ENCODE results near the gene BHMT2.

BHMT2 gene

DNA sequence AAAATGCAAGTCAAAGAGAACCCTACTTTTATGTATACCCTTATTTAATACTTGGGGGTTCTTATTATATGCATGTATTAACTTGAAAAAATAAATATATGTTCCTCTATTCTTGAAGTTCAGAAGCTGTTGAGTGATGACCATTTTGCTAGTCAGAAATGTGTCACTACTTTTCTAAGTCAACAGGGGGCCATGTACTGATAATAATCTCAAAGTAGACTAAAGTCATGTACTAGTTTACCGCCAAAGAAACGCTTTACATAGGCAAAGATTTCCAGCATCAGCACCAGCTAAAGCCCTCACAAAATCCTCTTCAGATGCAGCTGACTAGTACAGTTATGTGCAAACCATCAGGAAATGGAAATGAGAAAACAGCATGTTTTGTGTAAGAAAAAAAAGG, 36.3 kb downstream of the BHMT2 start:
- H3K36me3 ChIP-seq (ENCODE audit: control insufficient read depth, insufficient read depth, low read length, severe bottlenecking) = no peaks in the 10 kb centered on the region
- H3K4me3 ChIP-seq (ENCODE audit: low read length) = no peak overlapping the region
- peaks cover 3% of the 10 kb centered on the region for H3K9me3 ChIP-seq (ENCODE audit: control insufficient read depth, low read length)
- no peak for DNase-seq (ENCODE audit: low read depth)
- H3K27me3 ChIP-seq (replicated peaks; ENCODE audit: control insufficient read depth, insufficient read depth, low read length) = peaks cover 6% of the 10 kb centered on the region
- H3K4me1 ChIP-seq (ENCODE audit: control insufficient read depth, insufficient read depth, low read length) = no peaks in the 10 kb centered on the region
- no peak overlapping the region for H3K9ac ChIP-seq (ENCODE audit: low read length)

GRCh38 chr5:79107020-79107796, 37.6 kb downstream of the BHMT2 start:
- H3K4me3 ChIP-seq (ENCODE audit: low read length) = no peak overlapping the region
- peaks cover 19% of the 10 kb centered on the region for H3K27me3 ChIP-seq (replicated peaks; ENCODE audit: control insufficient read depth, insufficient read depth, low read length)
- DNase-seq (ENCODE audit: low read depth) = no peak
- H3K36me3 ChIP-seq (ENCODE audit: control insufficient read depth, insufficient read depth, low read length, severe bottlenecking) = no peaks in the 10 kb centered on the region
- H3K4me1 ChIP-seq (ENCODE audit: control insufficient read depth, insufficient read depth, low read length) = no peaks in the 10 kb centered on the region
- H3K9me3 ChIP-seq (ENCODE audit: control insufficient read depth, low read length) = no peaks in the 10 kb centered on the region
- H3K9ac ChIP-seq (ENCODE audit: low read length) = no peak overlapping the region

- no peaks in the 10 kb centered on the region for H3K4me1 ChIP-seq (ENCODE audit: control insufficient read depth, insufficient read depth, low read length)
- no peaks in the 10 kb centered on the region for H3K36me3 ChIP-seq (ENCODE audit: control insufficient read depth, insufficient read depth, low read length, severe bottlenecking)
- no peak for DNase-seq (ENCODE audit: low read depth)
- no peak overlapping the region for H3K9ac ChIP-seq (ENCODE audit: low read length)
- H3K27me3 ChIP-seq (replicated peaks; ENCODE audit: control insufficient read depth, insufficient read depth, low read length) = peaks cover 28% of the 10 kb centered on the region
- H3K4me3 ChIP-seq (ENCODE audit: low read length) = no peak overlapping the region
- no peaks in the 10 kb centered on the region for H3K9me3 ChIP-seq (ENCODE audit: control insufficient read depth, low read length)
These were observed 38.5 kb downstream of the BHMT2 start for GRCh38 chr5:79108086-79108485.

GRCh38 chr5:79108792-79109191, 39.2 kb downstream of the BHMT2 start:
- no peak for DNase-seq (ENCODE audit: low read depth)
- Histone ChIP-seq H3K9me3 (ENCODE audit: control insufficient read depth, low read length) (no peaks in the 10 kb centered on the region), H3K4me1 (ENCODE audit: control insufficient read depth, insufficient read depth, low read length) (no peaks in the 10 kb centered on the region), H3K9ac (ENCODE audit: low read length) (no peak overlapping the region), H3K27me3 (replicated peaks; ENCODE audit: control insufficient read depth, insufficient read depth, low read length) (peaks cover 28% of the 10 kb centered on the region), H3K36me3 (ENCODE audit: control insufficient read depth, insufficient read depth, low read length, severe bottlenecking) (no peaks in the 10 kb centered on the region), H3K4me3 (ENCODE audit: low read length) (no peak overlapping the region)

DNA sequence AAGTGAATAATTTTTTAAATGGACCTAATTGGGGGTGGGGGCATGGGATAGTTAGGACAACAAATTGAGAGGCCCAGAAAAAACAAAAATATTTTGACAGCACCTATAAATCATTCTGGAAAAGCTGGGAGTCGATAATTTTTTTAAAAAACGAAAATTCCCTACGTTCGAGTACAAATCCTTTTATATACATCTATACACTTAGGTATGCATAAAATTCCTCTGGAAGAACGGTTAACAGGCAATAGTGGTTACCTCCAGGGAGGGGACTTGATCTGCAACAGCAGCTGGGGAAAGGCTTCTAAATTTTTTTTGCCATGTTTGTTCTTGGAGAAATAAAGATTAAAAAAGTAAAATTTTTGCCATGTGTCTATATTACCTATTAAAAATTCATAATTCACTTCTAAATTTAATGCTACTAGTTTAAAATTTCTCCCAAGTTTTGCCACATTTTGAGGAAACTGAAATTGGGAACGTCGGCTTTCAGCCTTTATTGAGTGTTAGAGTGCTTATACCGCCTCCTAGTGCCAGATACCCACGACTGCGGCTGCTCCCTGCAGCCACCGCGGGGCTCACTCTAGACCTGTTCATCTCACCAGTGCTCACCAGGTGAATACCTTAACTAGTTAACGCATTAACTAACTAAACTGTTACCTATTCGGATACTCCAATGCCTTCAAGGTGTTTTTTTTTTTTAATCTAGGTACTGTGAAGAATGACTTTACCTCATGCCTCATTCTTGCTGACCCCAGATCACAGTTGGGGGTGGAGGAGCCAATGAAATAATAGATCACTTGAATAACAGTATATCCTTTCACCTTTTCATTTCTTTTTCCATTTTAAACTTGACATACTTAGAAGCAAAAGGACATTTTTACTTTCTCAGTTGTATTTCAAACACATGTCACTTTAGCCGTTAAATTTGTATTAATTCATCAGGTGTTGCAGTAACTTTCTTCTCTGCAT, 40.2 kb downstream of the BHMT2 start:
- DNase-seq (ENCODE audit: low read depth) = no peak
- H3K4me3 ChIP-seq (ENCODE audit: low read length) = no peak overlapping the region
- peaks cover 28% of the 10 kb centered on the region for H3K27me3 ChIP-seq (replicated peaks; ENCODE audit: control insufficient read depth, insufficient read depth, low read length)
- H3K9ac ChIP-seq (ENCODE audit: low read length) = no peak overlapping the region
- H3K9me3 ChIP-seq (ENCODE audit: control insufficient read depth, low read length) = no peaks in the 10 kb centered on the region
- H3K36me3 ChIP-seq (ENCODE audit: control insufficient read depth, insufficient read depth, low read length, severe bottlenecking) = no peaks in the 10 kb centered on the region
- H3K4me1 ChIP-seq (ENCODE audit: control insufficient read depth, insufficient read depth, low read length) = no peaks in the 10 kb centered on the region

DNA sequence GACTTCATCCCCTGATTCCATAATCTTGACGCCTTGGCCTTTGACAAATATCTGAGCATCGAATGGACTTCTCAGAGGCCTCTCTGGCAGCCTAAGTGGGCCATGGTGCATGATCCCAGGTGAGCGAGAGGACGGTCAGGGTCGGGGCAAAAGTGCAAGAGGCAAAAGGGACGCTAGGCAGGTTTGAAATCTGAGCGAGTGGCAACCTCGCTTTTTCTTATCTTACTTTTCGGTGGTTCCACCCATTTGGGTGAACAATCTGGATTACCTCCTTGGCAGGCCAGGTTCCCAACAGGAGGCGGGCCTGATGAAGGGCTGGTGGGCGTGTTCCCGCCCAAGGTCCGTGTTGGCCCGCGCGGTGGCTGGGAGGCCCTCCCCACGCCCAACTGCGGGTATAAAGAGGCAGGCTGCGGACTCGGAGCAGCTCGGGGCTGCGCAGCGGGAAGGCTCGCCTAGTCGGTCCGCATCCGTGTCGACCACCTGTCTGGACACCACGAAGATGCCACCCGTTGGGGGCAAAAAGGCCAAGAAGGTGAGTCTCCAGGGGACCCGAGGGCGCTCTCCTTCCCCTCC, 41.9 kb downstream of the BHMT2 start, which contains the start of gene BHMT:
TSS of gene BHMT (plus strand) at position 423 of the 573 bp plus-strand sequence. CDS start at position 500, 77 bp downstream.
- no peak for DNase-seq (ENCODE audit: low read depth)
- H3K9ac ChIP-seq (ENCODE audit: low read length) = no peak within 1 kb of the TSS
- no peaks in the 10 kb centered on the region for H3K9me3 ChIP-seq (ENCODE audit: control insufficient read depth, low read length)
- H3K4me1 ChIP-seq (ENCODE audit: control insufficient read depth, insufficient read depth, low read length) = no peaks in the 10 kb centered on the region
- H3K27me3 ChIP-seq (replicated peaks; ENCODE audit: control insufficient read depth, insufficient read depth, low read length) = peaks cover 28% of the 10 kb centered on the region
- no peak within 1 kb of the TSS for H3K4me3 ChIP-seq (ENCODE audit: low read length)
- H3K36me3 ChIP-seq (ENCODE audit: control insufficient read depth, insufficient read depth, low read length, severe bottlenecking) = no peaks in the 10 kb centered on the region

- Histone ChIP-seq H3K9ac (ENCODE audit: low read length) (no peak overlapping the region), H3K36me3 (ENCODE audit: control insufficient read depth, insufficient read depth, low read length, severe bottlenecking) (no peaks in the 10 kb centered on the region), H3K4me3 (ENCODE audit: low read length) (no peak overlapping the region), H3K4me1 (ENCODE audit: control insufficient read depth, insufficient read depth, low read length) (no peaks in the 10 kb centered on the region), H3K9me3 (ENCODE audit: control insufficient read depth, low read length) (no peaks in the 10 kb centered on the region), H3K27me3 (replicated peaks; ENCODE audit: control insufficient read depth, insufficient read depth, low read length) (peaks cover 28% of the 10 kb centered on the region)
- no peak for DNase-seq (ENCODE audit: low read depth)
These were observed 42.6 kb downstream of the BHMT2 start for GRCh38 chr5:79111960-79112702.

DNA sequence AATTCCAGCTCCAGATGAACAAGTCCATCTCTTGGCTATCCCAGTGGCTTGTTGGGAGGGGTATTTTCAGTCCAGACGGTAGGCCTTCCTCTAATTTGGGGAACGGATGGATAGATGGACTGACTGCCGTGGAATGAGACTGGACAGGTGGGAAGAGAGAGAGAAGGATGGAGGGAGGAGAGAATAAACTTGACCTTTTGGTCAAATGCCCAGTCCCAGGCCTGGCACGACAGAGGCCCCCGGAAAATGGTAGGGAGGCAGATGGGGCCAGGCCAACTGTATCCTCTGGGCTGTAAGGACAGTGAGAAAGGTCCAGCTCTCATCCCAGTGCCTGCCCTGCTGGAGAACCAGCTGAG, 43.1 kb downstream of the BHMT2 start:
- H3K27me3 ChIP-seq (replicated peaks; ENCODE audit: control insufficient read depth, insufficient read depth, low read length) = peaks cover 28% of the 10 kb centered on the region
- no peak overlapping the region for H3K4me3 ChIP-seq (ENCODE audit: low read length)

GRCh38 chr5:79119486-79119885, 49.9 kb downstream of the BHMT2 start:
- no peak overlapping the region for H3K4me3 ChIP-seq (ENCODE audit: low read length)
- no peaks in the 10 kb centered on the region for H3K9me3 ChIP-seq (ENCODE audit: control insufficient read depth, low read length)
- no peaks in the 10 kb centered on the region for H3K36me3 ChIP-seq (ENCODE audit: control insufficient read depth, insufficient read depth, low read length, severe bottlenecking)
- H3K27me3 ChIP-seq (replicated peaks; ENCODE audit: control insufficient read depth, insufficient read depth, low read length) = no peaks in the 10 kb centered on the region
- no peak overlapping the region for H3K9ac ChIP-seq (ENCODE audit: low read length)
- H3K4me1 ChIP-seq (ENCODE audit: control insufficient read depth, insufficient read depth, low read length) = peaks cover 8% of the 10 kb centered on the region
- DNase-seq (ENCODE audit: low read depth) = no peak

More for the DNA sequence above, 43.1 kb downstream of the BHMT2 start:
- DNase-seq (ENCODE audit: low read depth) = no peak
- H3K9me3 ChIP-seq (ENCODE audit: control insufficient read depth, low read length) = no peaks in the 10 kb centered on the region
- H3K9ac ChIP-seq (ENCODE audit: low read length) = no peak overlapping the region
- no peaks in the 10 kb centered on the region for H3K36me3 ChIP-seq (ENCODE audit: control insufficient read depth, insufficient read depth, low read length, severe bottlenecking)
- no peaks in the 10 kb centered on the region for H3K4me1 ChIP-seq (ENCODE audit: control insufficient read depth, insufficient read depth, low read length)

- H3K27me3 ChIP-seq (replicated peaks; ENCODE audit: control insufficient read depth, insufficient read depth, low read length) = no peaks in the 10 kb centered on the region
- peaks cover 8% of the 10 kb centered on the region for H3K4me1 ChIP-seq (ENCODE audit: control insufficient read depth, insufficient read depth, low read length)
- H3K9me3 ChIP-seq (ENCODE audit: control insufficient read depth, low read length) = no peaks in the 10 kb centered on the region
- DNase-seq (ENCODE audit: low read depth) = no peak
- no peak overlapping the region for H3K4me3 ChIP-seq (ENCODE audit: low read length)
- H3K9ac ChIP-seq (ENCODE audit: low read length) = no peak overlapping the region
- no peaks in the 10 kb centered on the region for H3K36me3 ChIP-seq (ENCODE audit: control insufficient read depth, insufficient read depth, low read length, severe bottlenecking)
These were observed 50.7 kb downstream of the BHMT2 start for GRCh38 chr5:79120221-79120620.

All from adipocyte (in vitro differentiated cells).